ENCODE results near the gene ESYT3.
"Not testable (repeated sequence)": the region's sequence is repeated elsewhere in the genome, so short reads cannot be mapped to it uniquely, and the experiment has no call there.

The ESYT3 gene

GRCh38 chr3:138408751-138409570 is 25.5 kb upstream of the ESYT3 start:
- DNase-seq (ENCODE audit: low read depth): no peak

GRCh38 chr3:138412821-138413551 is 21.4 kb upstream of the ESYT3 start:
- no peak for DNase-seq (ENCODE audit: low read depth)

- DNase-seq (ENCODE audit: low read depth): not testable (repeated sequence)
These were observed 18.2 kb upstream of the ESYT3 start for GRCh38 chr3:138416236-138416635.

- peak; percentile 57 for DNase-seq (ENCODE audit: low read depth)
These were observed 16.8 kb upstream of the ESYT3 start for GRCh38 chr3:138417559-138417982.

- DNase-seq (ENCODE audit: low read depth): no peak
These were observed 15.7 kb upstream of the ESYT3 start for GRCh38 chr3:138418601-138419206.

GRCh38 chr3:138423316-138423715 is 11.1 kb upstream of the ESYT3 start:
- no peak for DNase-seq (ENCODE audit: low read depth)

- no peak for DNase-seq (ENCODE audit: low read depth)
These were observed 10.1 kb upstream of the ESYT3 start for GRCh38 chr3:138424323-138424722.

GRCh38 chr3:138426211-138426610 is 8.2 kb upstream of the ESYT3 start:
- DNase-seq (ENCODE audit: low read depth): no peak

GRCh38 chr3:138426754-138427153 is 7.7 kb upstream of the ESYT3 start:
- DNase-seq (ENCODE audit: low read depth): not testable (repeated sequence)

- no peak for DNase-seq (ENCODE audit: low read depth)
These were observed 4.8 kb upstream of the ESYT3 start for GRCh38 chr3:138429665-138430064.

- no peak for DNase-seq (ENCODE audit: low read depth)
These were observed 1.7 kb upstream of the ESYT3 start for GRCh38 chr3:138432576-138433240.

GRCh38 chr3:138433892-138434275 is 532 bp upstream of the ESYT3 start:
- DNase-seq (ENCODE audit: low read depth): no peak

GRCh38 chr3:138434875-138435772 is 708 bp downstream of the ESYT3 start:
- DNase-seq (ENCODE audit: low read depth): no peak

- DNase-seq (ENCODE audit: low read depth): no peak
These were observed 1.4 kb downstream of the ESYT3 start for GRCh38 chr3:138435840-138436239.

- no peak for DNase-seq (ENCODE audit: low read depth)
These were observed 2.9 kb downstream of the ESYT3 start for GRCh38 chr3:138437281-138437680.

- DNase-seq (ENCODE audit: low read depth): no peak
These were observed 4.5 kb downstream of the ESYT3 start for GRCh38 chr3:138438896-138439295.

- DNase-seq (ENCODE audit: low read depth): no peak
These were observed 5.2 kb downstream of the ESYT3 start for GRCh38 chr3:138439646-138440045.

GRCh38 chr3:138440121-138440521 is 5.7 kb downstream of the ESYT3 start:
- no peak for DNase-seq (ENCODE audit: low read depth)

- no peak for DNase-seq (ENCODE audit: low read depth)
These were observed 6.2 kb downstream of the ESYT3 start for GRCh38 chr3:138440596-138440995.

- no peak for DNase-seq (ENCODE audit: low read depth)
These were observed 6.8 kb downstream of the ESYT3 start for GRCh38 chr3:138441256-138441655.

- no peak for DNase-seq (ENCODE audit: low read depth)
These were observed 7.3 kb downstream of the ESYT3 start for GRCh38 chr3:138441742-138442141.
